KMS-11 (cell line): ENCODE data around the gene NAA15.

Experiments used
- H2AFZ ChIP-seq: fragments of 200-600 bp; sonication (generic); 2 replicates; pipeline ENCODE4 v1.6.1; 2016; ENCODE audit warnings: antibody characterized with exemption, mixed run types, low read depth
- H3K27ac ChIP-seq: fragments of 200-600 bp; sonication (generic); 2 replicates; pipeline ENCODE4 v1.6.1; 2016; ENCODE audit warnings: mild to moderate bottlenecking, mixed run types
- H3K27me3 ChIP-seq: fragments of 200-600 bp; sonication (generic); 2 replicates; pipeline ENCODE4 v1.6.1; 2017; ENCODE audit warnings: mild to moderate bottlenecking, low read depth, mixed run types, moderate library complexity; ENCODE audit not compliant: insufficient read depth
- H3K36me3 ChIP-seq: fragments of 200-600 bp; sonication (generic); 2 replicates; pipeline ENCODE4 v1.6.1; 2017; ENCODE audit warnings: mild to moderate bottlenecking, mixed run types; ENCODE audit not compliant: insufficient read depth
- H3K4me1 ChIP-seq: fragments of 200-600 bp; sonication (generic); 2 replicates; pipeline ENCODE4 v1.6.1; 2016; ENCODE audit warnings: mild to moderate bottlenecking, low read depth, mixed run types; ENCODE audit not compliant: poor library complexity, severe bottlenecking
- H3K4me2 ChIP-seq: fragments of 200-600 bp; sonication (generic); 2 replicates; pipeline ENCODE4 v1.7.0; 2016; ENCODE audit warnings: mild to moderate bottlenecking, mixed run types
- H3K4me3 ChIP-seq: fragments of 200-600 bp; sonication (generic); IDR thresholded peaks from 2 replicates; pipeline ENCODE4 v1.6.1; 2017; ENCODE audit warnings: low read depth, low read length, mixed read lengths; ENCODE audit not compliant: insufficient read depth
- H3K79me2 ChIP-seq: fragments of 200-600 bp; sonication (generic); 2 replicates; pipeline ENCODE4 v1.6.1; 2016; ENCODE audit warnings: low read depth, mixed run types; ENCODE audit not compliant: insufficient read depth
- H3K9ac ChIP-seq: fragments of 200-600 bp; sonication (generic); 2 replicates; pipeline ENCODE4 v1.6.1; 2016; ENCODE audit warnings: mild to moderate bottlenecking, mixed run types
- H4K20me1 ChIP-seq: fragments of 200-600 bp; sonication (generic); 2 replicates; pipeline ENCODE4 v1.6.1; 2016; ENCODE audit warnings: mild to moderate bottlenecking, mixed run types; ENCODE audit not compliant: insufficient read depth
- CTCF ChIP-seq: fragments of 200-600 bp; sonication (generic); conservative IDR thresholded peaks from 2 replicates; pipeline ENCODE4 v1.6.1; 2017; ENCODE audit warnings: low read depth, mild to moderate bottlenecking, antibody characterized with exemption, low read length, moderate library complexity, mixed read lengths

NAA15 gene

DNA sequence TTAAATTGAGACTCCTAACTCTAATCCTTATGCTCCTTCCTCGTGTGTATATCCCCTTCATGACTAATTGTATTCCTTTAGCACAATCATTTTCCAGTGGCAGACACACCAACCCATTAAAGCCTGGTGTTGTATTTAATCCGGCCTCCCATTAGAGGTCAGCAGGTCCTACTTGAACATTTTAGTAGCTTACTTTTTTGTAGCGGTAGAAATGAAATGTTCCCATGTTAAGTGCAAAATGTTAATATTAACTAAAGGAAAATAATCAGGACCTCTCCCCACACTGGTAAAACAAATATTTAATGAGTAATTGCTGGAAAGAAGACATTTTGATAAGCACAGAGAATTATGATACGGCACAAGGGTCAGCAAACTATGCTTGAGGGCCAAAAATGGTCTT is 156.0 kb downstream of the NAA15 start:
- H3K79me2 ChIP-seq: peaks cover 62% of the 10 kb centered on the region; the same call in 1 of the 2 replicates

GRCh38 chr4:139458543-139458942 is 157.2 kb downstream of the NAA15 start:
- TF ChIP-seq CTCF: no peak
- Histone ChIP-seq H3K36me3 (no peaks in the 10 kb centered on the region), H2AFZ (no peak overlapping the region), H3K27ac (no peak overlapping the region), H3K4me3 (no peak overlapping the region), H3K79me2 (peaks cover 62% of the 10 kb centered on the region; the same call in 1 of the 2 replicates), H3K9ac (no peak overlapping the region), H3K27me3 (no peaks in the 10 kb centered on the region), H3K4me1 (peaks cover 41% of the 10 kb centered on the region), H3K4me2 (no peak overlapping the region), H4K20me1 (no peaks in the 10 kb centered on the region)

More for the DNA sequence above, 156.0 kb downstream of the NAA15 start:
- H2AFZ ChIP-seq: no peak overlapping the region
- no peaks in the 10 kb centered on the region for H3K36me3 ChIP-seq
- no peaks in the 10 kb centered on the region for H4K20me1 ChIP-seq
- no peak overlapping the region for H3K27ac ChIP-seq
- no peak overlapping the region for H3K9ac ChIP-seq
- H3K4me1 ChIP-seq: peaks cover 43% of the 10 kb centered on the region
- no peak overlapping the region for H3K4me3 ChIP-seq
- TF ChIP-seq CTCF: no peak
- peak overlapping the region; percentile 66; the same call in 1 of the 2 replicates for H3K4me2 ChIP-seq
- H3K27me3 ChIP-seq: no peaks in the 10 kb centered on the region

GRCh38 chr4:139458999-139459398 is 157.7 kb downstream of the NAA15 start:
- H2AFZ ChIP-seq: no peak overlapping the region
- H3K79me2 ChIP-seq: peaks cover 62% of the 10 kb centered on the region; the same call in 1 of the 2 replicates
- no peak overlapping the region for H3K27ac ChIP-seq
- no peaks in the 10 kb centered on the region for H4K20me1 ChIP-seq
- peaks cover 41% of the 10 kb centered on the region for H3K4me1 ChIP-seq
- H3K4me3 ChIP-seq: no peak overlapping the region
- no peak overlapping the region for H3K4me2 ChIP-seq
- no peaks in the 10 kb centered on the region for H3K36me3 ChIP-seq
- H3K27me3 ChIP-seq: no peaks in the 10 kb centered on the region
- H3K9ac ChIP-seq: no peak overlapping the region
- TF ChIP-seq CTCF: no peak

GRCh38 chr4:139460565-139460964 is 159.3 kb downstream of the NAA15 start:
- peaks cover 49% of the 10 kb centered on the region; the same call in 1 of the 2 replicates for H3K79me2 ChIP-seq
- H4K20me1 ChIP-seq: no peaks in the 10 kb centered on the region
- peaks cover 34% of the 10 kb centered on the region for H3K4me1 ChIP-seq
- H2AFZ ChIP-seq: no peak overlapping the region
- H3K9ac ChIP-seq: no peak overlapping the region
- no peak overlapping the region for H3K27ac ChIP-seq
- no peak for TF ChIP-seq CTCF
- H3K36me3 ChIP-seq: no peaks in the 10 kb centered on the region
- no peak overlapping the region for H3K4me3 ChIP-seq
- H3K27me3 ChIP-seq: no peaks in the 10 kb centered on the region
- no peak overlapping the region for H3K4me2 ChIP-seq
